Chondrocyte (in vitro differentiated cells): Measurements from ENCODE around the gene PURA. TPM values are rescaled to one million over a fixed set of nuclear protein-coding genes. Genes with fewer than 3 reads are reported as not detected.

ENCODE experiments used
- DNase-seq: peaks from one replicate; pipeline ENCODE4 v3.0.0; 2021; ENCODE audit warnings: mixed read lengths, low spot score
- H3K27ac Mint-ChIP-seq: one replicate; pipeline ENCODE4 v1.8.0; 2021; ENCODE audit warnings: mild to moderate bottlenecking, moderate library complexity, mixed read lengths; ENCODE audit not compliant: unreplicated experiment
- H3K27me3 Mint-ChIP-seq: 2 replicates; pipeline ENCODE4 v1.8.0; 2021; ENCODE audit warnings: low read depth, mixed read lengths
- H3K36me3 Mint-ChIP-seq: 2 replicates; pipeline ENCODE4 v1.8.0; 2021; ENCODE audit warnings: low read depth, mixed read lengths
- H3K4me1 Mint-ChIP-seq: 2 replicates; pipeline ENCODE4 v1.8.0; 2021; ENCODE audit warnings: low read depth, mild to moderate bottlenecking, mixed read lengths
- H3K4me3 Mint-ChIP-seq: one replicate; pipeline ENCODE4 v1.8.0; 2021; ENCODE audit warnings: mild to moderate bottlenecking, moderate library complexity, mixed read lengths; ENCODE audit not compliant: unreplicated experiment
- H3K9me3 Mint-ChIP-seq: 2 replicates; pipeline ENCODE4 v1.8.0; 2021; ENCODE audit warnings: low read depth, mixed read lengths
- total RNA-seq: library from RNA; stranded (reverse); gene quantifications from 3 replicates; pipeline ENCODE4 v1.2.1, GENCODE V29; 2021
- TF ChIP-seq, protein P1 (sequence below): fragments of 200-600 bp; sonication (generic); IDR thresholded peaks from 2 replicates; pipeline ENCODE4 v1.5.0; 2021; ENCODE audit warnings: antibody characterized with exemption, mild to moderate bottlenecking, moderate library complexity

The PURA gene
- total RNA-seq, 1 donor from 2014 or later, result 16.7 TPM

GRCh38 chr5:140147460-140147859 lies 33.6 kb downstream of the PURA start:
- Mint-ChIP-seq H3K4me3 (no peak overlapping the region), H3K27ac (no peak overlapping the region), H3K36me3 (no peaks in the 10 kb centered on the region), H3K9me3 (no peaks in the 10 kb centered on the region), H3K27me3 (peaks cover 20% of the 10 kb centered on the region), H3K4me1 (peaks cover 16% of the 10 kb centered on the region)
- DNase-seq, result no peak
- TF ChIP-seq, protein P1, sequence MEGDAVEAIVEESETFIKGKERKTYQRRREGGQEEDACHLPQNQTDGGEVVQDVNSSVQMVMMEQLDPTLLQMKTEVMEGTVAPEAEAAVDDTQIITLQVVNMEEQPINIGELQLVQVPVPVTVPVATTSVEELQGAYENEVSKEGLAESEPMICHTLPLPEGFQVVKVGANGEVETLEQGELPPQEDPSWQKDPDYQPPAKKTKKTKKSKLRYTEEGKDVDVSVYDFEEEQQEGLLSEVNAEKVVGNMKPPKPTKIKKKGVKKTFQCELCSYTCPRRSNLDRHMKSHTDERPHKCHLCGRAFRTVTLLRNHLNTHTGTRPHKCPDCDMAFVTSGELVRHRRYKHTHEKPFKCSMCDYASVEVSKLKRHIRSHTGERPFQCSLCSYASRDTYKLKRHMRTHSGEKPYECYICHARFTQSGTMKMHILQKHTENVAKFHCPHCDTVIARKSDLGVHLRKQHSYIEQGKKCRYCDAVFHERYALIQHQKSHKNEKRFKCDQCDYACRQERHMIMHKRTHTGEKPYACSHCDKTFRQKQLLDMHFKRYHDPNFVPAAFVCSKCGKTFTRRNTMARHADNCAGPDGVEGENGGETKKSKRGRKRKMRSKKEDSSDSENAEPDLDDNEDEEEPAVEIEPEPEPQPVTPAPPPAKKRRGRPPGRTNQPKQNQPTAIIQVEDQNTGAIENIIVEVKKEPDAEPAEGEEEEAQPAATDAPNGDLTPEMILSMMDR, result no peak

DNA sequence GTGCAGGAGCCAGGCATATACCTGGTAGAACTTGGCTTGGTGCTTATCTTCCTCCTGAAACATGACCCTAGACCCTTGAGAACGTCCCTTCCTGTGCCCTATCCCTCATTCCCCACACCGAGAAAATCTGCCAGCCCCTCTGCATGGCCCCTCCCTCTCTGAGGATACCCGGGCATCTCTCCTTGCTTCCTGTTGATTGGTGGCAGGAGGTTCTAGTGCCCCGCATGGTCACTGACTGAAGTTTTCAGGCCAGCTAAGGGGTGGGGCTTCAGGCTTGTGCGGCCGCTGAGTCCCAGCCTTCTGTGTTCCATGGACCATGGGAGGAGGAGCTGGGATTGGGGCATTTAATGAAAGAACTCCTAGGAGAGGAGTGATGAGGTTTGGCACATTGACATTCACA lies 34.6 kb downstream of the PURA start:
- Mint-ChIP-seq H3K4me3 (no peak overlapping the region), H3K27me3 (peaks cover 20% of the 10 kb centered on the region)

DNA sequence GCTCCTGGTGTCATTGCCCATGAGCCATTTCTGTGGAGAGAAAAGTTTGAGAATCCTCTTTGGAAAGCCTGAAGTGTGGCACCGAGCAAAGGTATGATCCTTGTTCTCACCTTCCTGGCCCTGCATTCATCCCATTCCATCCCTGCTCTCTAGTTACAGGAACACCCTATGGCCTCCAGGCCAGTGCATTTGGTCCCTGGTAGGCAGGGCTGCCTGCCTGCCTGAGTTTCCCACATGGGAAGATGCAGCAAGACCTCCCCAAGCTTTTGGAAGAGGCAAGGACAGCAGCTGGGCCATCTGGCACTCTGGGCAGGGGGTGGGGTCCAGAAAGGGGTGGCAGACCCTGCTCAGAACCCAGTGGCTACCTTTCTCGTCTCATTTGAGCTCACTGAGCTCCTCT lies 36.3 kb downstream of the PURA start:
- Mint-ChIP-seq H3K27me3 (peaks cover 18% of the 10 kb centered on the region), H3K36me3 (no peaks in the 10 kb centered on the region), H3K4me1 (peaks cover 13% of the 10 kb centered on the region), H3K9me3 (no peaks in the 10 kb centered on the region), H3K4me3 (no peak overlapping the region), H3K27ac (no peak overlapping the region)
- TF ChIP-seq, protein P1, result no peak
- no peak for DNase-seq

More for the DNA sequence above, 34.6 kb downstream of the PURA start:
- no peak for DNase-seq
- no peaks in the 10 kb centered on the region for H3K9me3 Mint-ChIP-seq
- H3K4me1 Mint-ChIP-seq, result peaks cover 16% of the 10 kb centered on the region
- TF ChIP-seq, protein P1, result no peak
- H3K27ac Mint-ChIP-seq, result no peak overlapping the region
- H3K36me3 Mint-ChIP-seq, result no peaks in the 10 kb centered on the region

DNA sequence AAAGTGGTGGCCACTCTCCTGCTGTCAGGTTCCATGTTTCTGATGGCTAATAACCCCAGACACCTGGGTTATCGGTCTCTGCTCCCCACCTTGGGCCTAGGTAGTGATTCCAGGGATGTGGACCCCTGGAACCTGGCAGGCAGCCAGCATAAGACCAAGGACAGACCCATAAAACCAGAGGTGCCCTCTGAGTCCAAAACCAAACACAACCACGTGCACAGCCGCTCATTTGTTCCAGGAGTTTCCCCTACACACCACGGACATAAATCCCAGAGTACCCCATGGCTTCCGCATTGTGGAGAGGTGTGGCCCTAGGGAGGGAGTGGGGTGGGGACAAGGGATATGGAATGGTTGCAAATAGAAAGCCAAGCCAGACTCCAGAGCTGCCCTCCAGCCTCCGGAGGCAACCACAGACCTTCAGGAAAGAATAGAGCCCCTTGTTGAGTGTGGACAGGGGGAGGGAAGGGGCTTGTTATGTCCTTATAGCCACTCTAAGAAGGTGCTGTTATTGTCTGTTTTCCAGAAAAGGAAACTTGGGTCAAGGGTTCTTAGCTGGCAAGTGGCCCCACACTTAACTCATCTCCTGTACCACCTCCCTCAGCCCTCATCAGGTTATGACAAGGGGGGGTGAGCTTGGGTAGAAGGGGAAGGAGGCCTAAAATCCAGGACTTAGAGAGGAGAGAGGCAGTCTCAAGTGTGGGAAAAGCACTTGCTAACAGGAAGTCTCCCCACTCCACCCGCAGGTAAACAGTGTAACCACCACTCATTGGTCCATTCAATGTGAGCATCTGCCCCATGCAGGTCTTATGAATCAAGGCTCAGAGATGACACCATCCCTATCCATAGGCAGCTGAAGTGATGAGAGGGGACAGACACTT lies 37.5 kb downstream of the PURA start:
- Mint-ChIP-seq H3K4me3 (no peak overlapping the region), H3K27ac (no peak overlapping the region), H3K36me3 (no peaks in the 10 kb centered on the region), H3K9me3 (no peaks in the 10 kb centered on the region), H3K27me3 (peaks cover 16% of the 10 kb centered on the region), H3K4me1 (peaks cover 3% of the 10 kb centered on the region)
- TF ChIP-seq, protein P1, result no peak
- DNase-seq, result no peak

GRCh38 chr5:140152022-140152999 lies 38.4 kb downstream of the PURA start:
- Mint-ChIP-seq H3K4me1 (peaks cover 7% of the 10 kb centered on the region), H3K27me3 (peaks cover 10% of the 10 kb centered on the region), H3K4me3 (no peak overlapping the region), H3K36me3 (no peaks in the 10 kb centered on the region), H3K9me3 (no peaks in the 10 kb centered on the region), H3K27ac (no peak overlapping the region)
- DNase-seq, result no peak
- TF ChIP-seq, protein P1, result no peak
